Caco-2 (cell line): ENCODE results near the gene LNX2. TPM values are rescaled to one million over a fixed set of nuclear protein-coding genes. Genes with fewer than 3 reads are reported as not detected.

Experiments used
- BruUV-seq: library from RNA; stranded (reverse); fragments of 400-500 nt; replicated peaks from 2 replicates; lab custom pipeline; 2021; lab: Mats Ljungman, UMichigan
- CTCF ChIA-PET: fragments of 300-600 bp; sonication (Branson Sonifier 250); formaldehyde crosslinking; loops from one replicate; lab custom pipeline; 2022; ENCODE audit warnings: antibody characterized with exemption; lab: Charles Lee
- POLR2A ChIA-PET: fragments of 300-600 bp; sonication (Branson Sonifier 250); formaldehyde crosslinking; loops from one replicate; lab custom pipeline; 2022; ENCODE audit warnings: antibody characterized with exemption; lab: Charles Lee
- DNase-seq, 2 experiments: peaks; one replicate each; pipeline versions ENCODE4 v3.0.0 to v3.0.0-alpha.2; 2020 to 2022
- H3K27me3 ChIP-seq: replicated peaks from 2 replicates; pipeline ENCODE4 v1.6.0; 2011; ENCODE audit warnings: low read length; ENCODE audit not compliant: control insufficient read depth, insufficient read depth
- H3K36me3 ChIP-seq: 2 replicates; pipeline ENCODE4 v1.5.1; 2011; ENCODE audit warnings: low read length; ENCODE audit not compliant: control insufficient read depth, insufficient read depth
- H3K4me1 ChIP-seq: fragments of 250-450 bp; sonication (Bioruptor Pico); 2 replicates; pipeline ENCODE4 v1.5.1; 2020; ENCODE audit warnings: mild to moderate bottlenecking
- H3K4me3 ChIP-seq: 2 replicates; pipeline ENCODE4 v1.5.1; 2011; ENCODE audit warnings: low read depth, mild to moderate bottlenecking, control low read depth, low read length
- H3K9me3 ChIP-seq: fragments of 250-450 bp; sonication (Bioruptor Pico); 2 replicates; pipeline ENCODE4 v1.5.1; 2020; ENCODE audit warnings: mild to moderate bottlenecking, moderate library complexity
- H3K27ac Mint-ChIP-seq: one replicate; pipeline ENCODE4 v1.8.0; 2022; ENCODE audit warnings: mixed read lengths; ENCODE audit not compliant: unreplicated experiment
- H3K27me3 Mint-ChIP-seq: one replicate; pipeline ENCODE4 v1.8.0; 2022; ENCODE audit warnings: mixed read lengths; ENCODE audit not compliant: insufficient read depth, unreplicated experiment
- H3K36me3 Mint-ChIP-seq: one replicate; pipeline ENCODE4 v1.8.0; 2022; ENCODE audit warnings: mild to moderate bottlenecking, mixed read lengths; ENCODE audit not compliant: insufficient read depth, unreplicated experiment
- H3K4me1 Mint-ChIP-seq: one replicate; pipeline ENCODE4 v1.8.0; 2022; ENCODE audit warnings: low read depth, mixed read lengths; ENCODE audit not compliant: unreplicated experiment
- H3K4me3 Mint-ChIP-seq: one replicate; pipeline ENCODE4 v1.8.0; 2022; ENCODE audit warnings: mild to moderate bottlenecking, moderate library complexity, mixed read lengths; ENCODE audit not compliant: unreplicated experiment
- H3K9me3 Mint-ChIP-seq: one replicate; pipeline ENCODE4 v1.8.0; 2022; ENCODE audit warnings: mixed read lengths; ENCODE audit not compliant: unreplicated experiment
- CTCF ChIP-seq, 2 experiments: fragments of 200-600 bp in 1 of 2; IDR thresholded peaks; 1 replicate in 1 of 2; 2 replicates in 1 of 2; pipeline versions ENCODE4 v1.5.1 to v1.8.0; 2011 to 2022; ENCODE audit warnings: antibody characterized with exemption in 1 of 2, control low read depth in 1 of 2, inconsistent platforms in 1 of 2, low read depth in 1 of 2, low read length in 1 of 2, mild to moderate bottlenecking in 1 of 2, moderate library complexity in 1 of 2; ENCODE audit not compliant: insufficient read depth in 1 of 2, severe bottlenecking in 1 of 2, unreplicated experiment in 1 of 2
- intact Hi-C: fragments of 100-400 bp; cut with micrococcal nuclease; formaldehyde crosslinking; loops from one replicate; pipeline ENCODE4 v1.10.0; 2022; ENCODE audit not compliant: unreplicated experiment
- total RNA-seq: library from RNA; stranded (reverse); gene quantifications from 2 replicates; pipeline ENCODE4 v1.2.3, GENCODE V29; 2022

Gene LNX2
- total RNA-seq, 1 experiment from 2014 or later: 24.4 TPM

GRCh38 chr13:27570906-27571305 is 49.4 kb downstream of the LNX2 start:
- TF ChIP-seq CTCF (IDR thresholded peaks at IDR 0.05; ENCODE audit: insufficient read depth in 1 of 2, low read depth in 1 of 2, low read length in 1 of 2, severe bottlenecking in 1 of 2, unreplicated experiment in 1 of 2): no peak
- no peaks in the 10 kb centered on the region for H3K4me1 ChIP-seq
- H3K9me3 ChIP-seq: no peaks in the 10 kb centered on the region
- BruUV-seq: no TSS peak
- Mint-ChIP-seq H3K4me3 (no peak overlapping the region), H3K27ac (no peak overlapping the region), H3K9me3 (peaks cover 10% of the 10 kb centered on the region), H3K27me3 (no peaks in the 10 kb centered on the region), H3K36me3 (peaks cover 20% of the 10 kb centered on the region), H3K4me1 (peaks cover 11% of the 10 kb centered on the region)
- CTCF ChIA-PET: no interaction called here
- H3K36me3 ChIP-seq: peaks cover 2% of the 10 kb centered on the region
- intact Hi-C loops: no loop called here
- no peak for DNase-seq
- H3K27me3 ChIP-seq: no peaks in the 10 kb centered on the region
- H3K4me3 ChIP-seq: no peak overlapping the region
- POLR2A ChIA-PET: no interaction called here

GRCh38 chr13:27569405-27569804 is 50.9 kb downstream of the LNX2 start:
- Histone ChIP-seq H3K4me3 (no peak overlapping the region), H3K9me3 (no peaks in the 10 kb centered on the region), H3K36me3 (peaks cover 2% of the 10 kb centered on the region), H3K27me3 (no peaks in the 10 kb centered on the region), H3K4me1 (no peaks in the 10 kb centered on the region)
- H3K27me3 Mint-ChIP-seq: no peaks in the 10 kb centered on the region
- DNase-seq: no peak
- no peak overlapping the region for H3K4me3 Mint-ChIP-seq
- H3K4me1 Mint-ChIP-seq: peaks cover 11% of the 10 kb centered on the region
- POLR2A ChIA-PET: no interaction called here
- intact Hi-C loops: no loop called here
- H3K9me3 Mint-ChIP-seq: peaks cover under 1% of the 10 kb centered on the region
- peaks cover 11% of the 10 kb centered on the region for H3K36me3 Mint-ChIP-seq
- CTCF ChIA-PET: no interaction called here
- H3K27ac Mint-ChIP-seq: no peak overlapping the region
- no peak for TF ChIP-seq CTCF (IDR thresholded peaks at IDR 0.05; ENCODE audit: insufficient read depth in 1 of 2, low read depth in 1 of 2, low read length in 1 of 2, severe bottlenecking in 1 of 2, unreplicated experiment in 1 of 2)
- BruUV-seq: no TSS peak

- no peak overlapping the region for H3K4me3 ChIP-seq
- Mint-ChIP-seq H3K27me3 (no peaks in the 10 kb centered on the region), H3K4me1 (no peaks in the 10 kb centered on the region), H3K9me3 (no peaks in the 10 kb centered on the region), H3K4me3 (no peak overlapping the region), H3K36me3 (peaks cover 10% of the 10 kb centered on the region), H3K27ac (no peak overlapping the region)
- H3K27me3 ChIP-seq: no peaks in the 10 kb centered on the region
- ChIA-PET POLR2A (no interaction called here), CTCF (no interaction called here)
- H3K4me1 ChIP-seq: no peaks in the 10 kb centered on the region; the same call in 1 of the 2 replicates
- no peaks in the 10 kb centered on the region for H3K9me3 ChIP-seq
- no TSS peak for BruUV-seq
- H3K36me3 ChIP-seq: peaks cover 2% of the 10 kb centered on the region
- DNase-seq: no peak
- no peak for TF ChIP-seq CTCF (IDR thresholded peaks at IDR 0.05; ENCODE audit: insufficient read depth in 1 of 2, low read depth in 1 of 2, low read length in 1 of 2, severe bottlenecking in 1 of 2, unreplicated experiment in 1 of 2)
- intact Hi-C loops: no loop called here
Observed at GRCh38 chr13:27565818-27566217, 54.5 kb downstream of the LNX2 start.
